ENCODE data around the gene C11orf86. TPM values are rescaled to one million over a fixed set of nuclear protein-coding genes. Genes with fewer than 3 reads are reported as not detected.

C11orf86 gene
- total and polyA plus RNA-seq, 2 of the 8 experiments (the other 6 are each of a cell fraction or from before 2014, with no cell fraction given), result 0.91 to 0.97 TPM

- TF ChIP-seq ATF2 (IDR thresholded peaks at IDR 0.05; ENCODE audit: low read length), result no peak
- TF ChIP-seq EP300 (IDR thresholded peaks at IDR 0.05; ENCODE audit: borderline replicate concordance in 1 of 2, low read depth in 2 of 2, low read length in 2 of 2), result no peak
- no peak for TF ChIP-seq RXRA (IDR thresholded peaks at IDR 0.05; ENCODE audit: insufficient read depth, low read depth, low read length)
- TF ChIP-seq MAFK (IDR thresholded peaks at IDR 0.05; ENCODE audit: low read depth, low read length), result no peak
- no peak for TF ChIP-seq CHD2 (IDR thresholded peaks at IDR 0.05; ENCODE audit: low read length)
- TF ChIP-seq BACH1 (IDR thresholded peaks at IDR 0.05; ENCODE audit: low read length), result no peak
- no peak for TF ChIP-seq PHF8 (conservative IDR thresholded peaks at IDR 0.05; ENCODE audit: low read depth, low read length)
- no peak for TF ChIP-seq KDM1A (IDR thresholded peaks at IDR 0.05; ENCODE audit: borderline replicate concordance, low read length)
Observed at GRCh38 chr11:66983275-66983924, 8.3 kb downstream of the C11orf86 start (continued).
